HepG2 (cell line): ENCODE results near the gene GADL1. TPM values are rescaled to one million over a fixed set of nuclear protein-coding genes. Genes with fewer than 3 reads are reported as not detected.

ENCODE experiments used
- ATAC-seq: fragments of 200-7000 bp; cut with Tn5 transposase; 3 replicates; pipeline ENCODE4 v1.9.1; 2020; ENCODE audit warnings: mild to moderate bottlenecking, moderate library complexity
- BruUV-seq: library from RNA; stranded (reverse); fragments of 400-500 nt; replicated peaks from 2 replicates; lab custom pipeline; 2021; lab: Mats Ljungman, UMichigan
- CTCF ChIA-PET: fragments of 300-600 bp; formaldehyde crosslinking; extraction: SDS; loops from one replicate; lab custom pipeline; 2021; ENCODE audit warnings: low total read pairs, inconsistent platforms, low intra/inter-chr PET ratio; lab: Yijun Ruan, JAX
- POLR2A ChIA-PET: fragments of 350-600 bp; sonication (Branson Sonifier 250); formaldehyde crosslinking; loops from one replicate; lab custom pipeline; 2020; ENCODE audit warnings: antibody characterized with exemption, inconsistent platforms; lab: Yijun Ruan, JAX
- DNase-seq: peaks from one replicate; pipeline ENCODE4 v3.0.0-alpha.2; 2015; ENCODE audit warnings: low spot score
- FAIRE-seq: peaks from 3 replicates; lab custom pipeline; 2011; peaks lifted over from hg19 to GRCh38; lab: Jason Lieb, UNC
- H2AFZ ChIP-seq: one replicate; pipeline ENCODE4 v1.6.1; 2011; ENCODE audit warnings: low read length, inconsistent platforms
- H3K27ac ChIP-seq: fragments of 300-600 bp; 3 replicates; pipeline ENCODE4 v1.8.0; 2011; ENCODE audit warnings: mixed run types, mild to moderate bottlenecking, mixed read lengths, low read length, inconsistent platforms; ENCODE audit not compliant: insufficient read depth; ENCODE audit errors: extremely low read length
- H3K27me3 ChIP-seq, 2 experiments: fragments of 200-600 bp in 1 of 2; 2 replicates in 1 of 2; 3 replicates in 1 of 2; pipeline versions ENCODE4 v1.6.0 to v1.8.0; 2011; ENCODE audit warnings: low read length in 2 of 2, mild to moderate bottlenecking in 2 of 2, moderate library complexity in 2 of 2, inconsistent platforms in 1 of 2; ENCODE audit not compliant: insufficient read depth in 2 of 2, control insufficient read depth in 1 of 2
- H3K36me3 ChIP-seq, 2 experiments: fragments of 200-600 bp in 1 of 2; replicated peaks in 1 of 2; 2 replicates in 1 of 2; 3 replicates in 1 of 2; pipeline versions ENCODE4 v1.5.1 to v1.8.0; 2011; ENCODE audit warnings: low read length in 2 of 2, inconsistent platforms in 1 of 2; ENCODE audit not compliant: insufficient read depth in 2 of 2, control insufficient read depth in 1 of 2
- H3K4me1 ChIP-seq: 2 replicates; pipeline ENCODE4 v1.5.1; 2012; ENCODE audit warnings: low read length, inconsistent platforms; ENCODE audit not compliant: insufficient read depth
- H3K4me2 ChIP-seq: 2 replicates; pipeline ENCODE4 v1.6.0; 2011; ENCODE audit warnings: low read depth, low read length, inconsistent platforms
- H3K4me3 ChIP-seq, 3 experiments: fragments of 200-600 bp in 1 of 3; sonication (generic), shearing (Covaris generic) in 1 of 3; replicated peaks in 1 of 3; 2 replicates each; pipeline ENCODE4 v1.5.1; 2011 to 2016; ENCODE audit warnings: low read length in 3 of 3, inconsistent platforms in 2 of 3, low read depth in 2 of 3, mild to moderate bottlenecking in 2 of 3, control low read depth in 1 of 3, mixed read lengths in 1 of 3; ENCODE audit not compliant: insufficient read depth in 1 of 3
- H3K79me2 ChIP-seq: one replicate; pipeline ENCODE4 v1.6.1; 2011; ENCODE audit warnings: low read length, inconsistent platforms; ENCODE audit not compliant: insufficient read depth
- H3K9ac ChIP-seq: 2 replicates; pipeline ENCODE4 v1.6.0; 2011; ENCODE audit warnings: mild to moderate bottlenecking, low read depth, low read length, inconsistent platforms; ENCODE audit not compliant: insufficient read depth
- H3K9me3 ChIP-seq: 2 replicates; pipeline ENCODE4 v1.5.1; 2012; ENCODE audit warnings: mild to moderate bottlenecking, low read length
- H4K20me1 ChIP-seq: 2 replicates; pipeline ENCODE4 v1.6.0; 2011; ENCODE audit warnings: inconsistent platforms, mild to moderate bottlenecking, low read length, moderate library complexity; ENCODE audit not compliant: insufficient read depth
- ATRX ChIP-seq: sonication (generic); formaldehyde crosslinking; IDR thresholded peaks from 2 replicates; pipeline ENCODE4 v1.4.0; 2020; ENCODE audit warnings: missing genetic modification reagents, borderline replicate concordance
- IKZF4 ChIP-seq: sonication (generic); formaldehyde crosslinking; IDR thresholded peaks from 2 replicates; pipeline ENCODE4 v1.5.1; 2020; ENCODE audit warnings: borderline replicate concordance, mild to moderate bottlenecking, low read depth, missing genetic modification reagents; ENCODE audit errors: not compliant biosample characterization
- NCOR1 ChIP-seq: fragments of 200-600 bp; sonication (generic); IDR thresholded peaks from 2 replicates; pipeline ENCODE4 v1.7.0; 2017; ENCODE audit warnings: antibody characterized with exemption, low read length, borderline replicate concordance
- ZFP36L2 ChIP-seq: sonication (generic); formaldehyde crosslinking; IDR thresholded peaks from 2 replicates; pipeline ENCODE4 v1.4.0; 2020; ENCODE audit warnings: missing genetic modification reagents
- ZNF235 ChIP-seq: sonication (generic); formaldehyde crosslinking; IDR thresholded peaks from 2 replicates; pipeline ENCODE4 v1.8.1; 2023; ENCODE audit warnings: mild to moderate bottlenecking, missing genetic modification reagents, borderline replicate concordance
- ZNF672 ChIP-seq: sonication (generic); formaldehyde crosslinking; IDR thresholded peaks from 2 replicates; pipeline ENCODE4 v1.8.1; 2022; ENCODE audit warnings: missing genetic modification reagents
- ZNF678 ChIP-seq: sonication (generic); formaldehyde crosslinking; IDR thresholded peaks from 2 replicates; pipeline ENCODE4 v1.4.0; 2020; ENCODE audit warnings: mild to moderate bottlenecking, missing genetic modification reagents
- in situ Hi-C: cut with HindIII; loops from 2 replicates; pipeline ENCODE4 v1.10.0; 2017; ENCODE audit warnings: low pct_unique_long_range_greater_than_20kb; ENCODE audit not compliant: extremely low pct_ligation_motif_present
- intact Hi-C: fragments of 100-400 bp; cut with micrococcal nuclease; formaldehyde crosslinking; loops from one replicate; pipeline ENCODE4 v1.10.0; 2022; ENCODE audit not compliant: unreplicated experiment
- polyA plus RNA-seq, 8 experiments: library from polyadenylated mRNA; depleted of rRNA in 3 of 8; stranded (reverse) in 7 of 8; unstranded in 1 of 8; fragments of >200 nt; fragmentation: Illumina TruSeq in 4 of 8; extraction: Trizol in 4 of 8; gene quantifications; 2 replicates each; pipeline versions ENCODE4 v1.2.1 to v1.2.3, GENCODE V29; 2011 to 2016; ENCODE audit warnings: low read depth in 4 of 8, missing spikeins in 1 of 8, mixed read lengths in 1 of 8; ENCODE audit not compliant: insufficient read depth in 1 of 8
- total RNA-seq, 5 experiments: library from RNA; depleted of rRNA; stranded (reverse); fragments of >200 nt; fragmentation: Illumina TruSeq; extraction: Trizol; gene quantifications; 2 replicates each; pipeline ENCODE4 v1.2.3, GENCODE V29; 2016; ENCODE audit warnings: low read depth in 1 of 5
- TF ChIP-seq, protein P1 (sequence below): IDR thresholded peaks from 2 replicates; pipeline ENCODE4 v1.6.1; 2016; ENCODE audit warnings: low read depth, control low read depth
- TF ChIP-seq, protein P2 (sequence below): fragments of 450-650 bp; IDR thresholded peaks from 2 replicates; pipeline ENCODE4 v1.6.1; 2017; ENCODE audit warnings: mild to moderate bottlenecking
- TF ChIP-seq, protein P3 (sequence below): sonication (generic); formaldehyde crosslinking; IDR thresholded peaks from 2 replicates; pipeline ENCODE4 v1.4.0; 2020; ENCODE audit warnings: low read depth, mild to moderate bottlenecking, missing genetic modification reagents
- TF ChIP-seq, protein P4 (sequence below): sonication (generic); formaldehyde crosslinking; IDR thresholded peaks from 2 replicates; pipeline ENCODE4 v1.9.0; 2021; ENCODE audit warnings: mild to moderate bottlenecking, missing genetic modification reagents

The GADL1 gene
- total and polyA plus RNA-seq, 2 of the 13 experiments (the other 11 are each of a cell fraction or from before 2014, with no cell fraction given) = not detected

DNA sequence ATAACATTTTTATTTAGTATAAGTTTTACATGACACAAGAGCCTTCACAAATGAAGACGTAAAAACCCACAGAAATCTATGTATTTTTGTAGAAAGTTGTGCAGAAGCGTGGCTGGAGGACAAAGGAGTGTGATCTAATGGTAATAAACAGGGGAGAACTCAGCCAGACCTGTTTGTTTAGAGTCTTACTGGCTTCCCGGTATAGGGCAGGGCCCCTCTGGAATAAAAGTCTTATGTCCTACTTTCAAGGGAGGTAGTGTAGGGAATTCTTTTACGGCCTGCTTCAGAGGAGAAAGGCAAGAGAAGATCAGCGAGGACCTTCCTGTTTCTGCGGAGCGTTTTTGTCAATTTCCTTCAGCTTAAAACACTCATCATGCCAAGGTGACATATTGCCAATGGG is 184.4 kb downstream of the GADL1 start (continued):
- TF ChIP-seq ATRX = no peak
- TF ChIP-seq NCOR1 = no peak
- TF ChIP-seq, protein P1, sequence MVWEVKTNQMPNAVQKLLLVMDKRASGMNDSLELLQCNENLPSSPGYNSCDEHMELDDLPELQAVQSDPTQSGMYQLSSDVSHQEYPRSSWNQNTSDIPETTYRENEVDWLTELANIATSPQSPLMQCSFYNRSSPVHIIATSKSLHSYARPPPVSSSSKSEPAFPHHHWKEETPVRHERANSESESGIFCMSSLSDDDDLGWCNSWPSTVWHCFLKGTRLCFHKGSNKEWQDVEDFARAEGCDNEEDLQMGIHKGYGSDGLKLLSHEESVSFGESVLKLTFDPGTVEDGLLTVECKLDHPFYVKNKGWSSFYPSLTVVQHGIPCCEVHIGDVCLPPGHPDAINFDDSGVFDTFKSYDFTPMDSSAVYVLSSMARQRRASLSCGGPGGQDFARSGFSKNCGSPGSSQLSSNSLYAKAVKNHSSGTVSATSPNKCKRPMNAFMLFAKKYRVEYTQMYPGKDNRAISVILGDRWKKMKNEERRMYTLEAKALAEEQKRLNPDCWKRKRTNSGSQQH = no peak
- TF ChIP-seq IKZF4 (CRISPR knock-in tag) = no peak
- TF ChIP-seq, protein P2, sequence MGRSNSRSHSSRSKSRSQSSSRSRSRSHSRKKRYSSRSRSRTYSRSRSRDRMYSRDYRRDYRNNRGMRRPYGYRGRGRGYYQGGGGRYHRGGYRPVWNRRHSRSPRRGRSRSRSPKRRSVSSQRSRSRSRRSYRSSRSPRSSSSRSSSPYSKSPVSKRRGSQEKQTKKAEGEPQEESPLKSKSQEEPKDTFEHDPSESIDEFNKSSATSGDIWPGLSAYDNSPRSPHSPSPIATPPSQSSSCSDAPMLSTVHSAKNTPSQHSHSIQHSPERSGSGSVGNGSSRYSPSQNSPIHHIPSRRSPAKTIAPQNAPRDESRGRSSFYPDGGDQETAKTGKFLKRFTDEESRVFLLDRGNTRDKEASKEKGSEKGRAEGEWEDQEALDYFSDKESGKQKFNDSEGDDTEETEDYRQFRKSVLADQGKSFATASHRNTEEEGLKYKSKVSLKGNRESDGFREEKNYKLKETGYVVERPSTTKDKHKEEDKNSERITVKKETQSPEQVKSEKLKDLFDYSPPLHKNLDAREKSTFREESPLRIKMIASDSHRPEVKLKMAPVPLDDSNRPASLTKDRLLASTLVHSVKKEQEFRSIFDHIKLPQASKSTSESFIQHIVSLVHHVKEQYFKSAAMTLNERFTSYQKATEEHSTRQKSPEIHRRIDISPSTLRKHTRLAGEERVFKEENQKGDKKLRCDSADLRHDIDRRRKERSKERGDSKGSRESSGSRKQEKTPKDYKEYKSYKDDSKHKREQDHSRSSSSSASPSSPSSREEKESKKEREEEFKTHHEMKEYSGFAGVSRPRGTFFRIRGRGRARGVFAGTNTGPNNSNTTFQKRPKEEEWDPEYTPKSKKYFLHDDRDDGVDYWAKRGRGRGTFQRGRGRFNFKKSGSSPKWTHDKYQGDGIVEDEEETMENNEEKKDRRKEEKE = no peak
- TF ChIP-seq ZNF235 (CRISPR knock-in tag) = no peak
- no peak for TF ChIP-seq ZNF678

DNA sequence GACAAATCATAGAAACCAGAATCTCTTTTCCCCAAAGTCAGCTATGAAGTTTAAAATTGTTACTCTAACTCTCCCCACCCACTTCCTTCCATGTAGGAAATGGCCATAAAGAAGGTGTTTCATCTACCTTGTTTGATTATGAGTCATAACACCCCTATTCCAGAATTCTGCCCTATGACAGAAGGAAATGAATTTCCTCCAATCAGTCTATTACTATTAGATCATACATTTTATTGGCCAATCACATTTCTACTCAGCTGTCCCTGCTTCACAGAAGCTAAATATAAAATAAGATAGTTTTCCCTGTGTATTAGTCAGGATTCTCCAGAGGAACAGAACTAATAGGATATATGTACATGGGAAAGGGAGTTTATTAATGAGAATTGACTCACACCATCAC is 186.0 kb downstream of the GADL1 start:
- Histone ChIP-seq H3K4me3 (no peak overlapping the region), H3K4me2 (peak overlapping the region; percentile 12; the same call in 1 of the 2 replicates), H3K36me3 (no peaks in the 10 kb centered on the region), H3K27me3 (no peaks in the 10 kb centered on the region), H3K9me3 (no peaks in the 10 kb centered on the region), H3K79me2 (no peaks in the 10 kb centered on the region)
- ATAC-seq = no peak
- ChIA-PET CTCF (no interaction called here), POLR2A (no interaction called here)
- intact Hi-C loops = no loop called here
- no peak for DNase-seq
- no TSS peak for BruUV-seq
- TF ChIP-seq ZNF672 (CRISPR knock-in tag) = no peak
- TF ChIP-seq, protein P3, sequence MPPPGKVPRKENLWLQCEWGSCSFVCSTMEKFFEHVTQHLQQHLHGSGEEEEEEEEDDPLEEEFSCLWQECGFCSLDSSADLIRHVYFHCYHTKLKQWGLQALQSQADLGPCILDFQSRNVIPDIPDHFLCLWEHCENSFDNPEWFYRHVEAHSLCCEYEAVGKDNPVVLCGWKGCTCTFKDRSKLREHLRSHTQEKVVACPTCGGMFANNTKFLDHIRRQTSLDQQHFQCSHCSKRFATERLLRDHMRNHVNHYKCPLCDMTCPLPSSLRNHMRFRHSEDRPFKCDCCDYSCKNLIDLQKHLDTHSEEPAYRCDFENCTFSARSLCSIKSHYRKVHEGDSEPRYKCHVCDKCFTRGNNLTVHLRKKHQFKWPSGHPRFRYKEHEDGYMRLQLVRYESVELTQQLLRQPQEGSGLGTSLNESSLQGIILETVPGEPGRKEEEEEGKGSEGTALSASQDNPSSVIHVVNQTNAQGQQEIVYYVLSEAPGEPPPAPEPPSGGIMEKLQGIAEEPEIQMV = no peak
- TF ChIP-seq, protein P4, sequence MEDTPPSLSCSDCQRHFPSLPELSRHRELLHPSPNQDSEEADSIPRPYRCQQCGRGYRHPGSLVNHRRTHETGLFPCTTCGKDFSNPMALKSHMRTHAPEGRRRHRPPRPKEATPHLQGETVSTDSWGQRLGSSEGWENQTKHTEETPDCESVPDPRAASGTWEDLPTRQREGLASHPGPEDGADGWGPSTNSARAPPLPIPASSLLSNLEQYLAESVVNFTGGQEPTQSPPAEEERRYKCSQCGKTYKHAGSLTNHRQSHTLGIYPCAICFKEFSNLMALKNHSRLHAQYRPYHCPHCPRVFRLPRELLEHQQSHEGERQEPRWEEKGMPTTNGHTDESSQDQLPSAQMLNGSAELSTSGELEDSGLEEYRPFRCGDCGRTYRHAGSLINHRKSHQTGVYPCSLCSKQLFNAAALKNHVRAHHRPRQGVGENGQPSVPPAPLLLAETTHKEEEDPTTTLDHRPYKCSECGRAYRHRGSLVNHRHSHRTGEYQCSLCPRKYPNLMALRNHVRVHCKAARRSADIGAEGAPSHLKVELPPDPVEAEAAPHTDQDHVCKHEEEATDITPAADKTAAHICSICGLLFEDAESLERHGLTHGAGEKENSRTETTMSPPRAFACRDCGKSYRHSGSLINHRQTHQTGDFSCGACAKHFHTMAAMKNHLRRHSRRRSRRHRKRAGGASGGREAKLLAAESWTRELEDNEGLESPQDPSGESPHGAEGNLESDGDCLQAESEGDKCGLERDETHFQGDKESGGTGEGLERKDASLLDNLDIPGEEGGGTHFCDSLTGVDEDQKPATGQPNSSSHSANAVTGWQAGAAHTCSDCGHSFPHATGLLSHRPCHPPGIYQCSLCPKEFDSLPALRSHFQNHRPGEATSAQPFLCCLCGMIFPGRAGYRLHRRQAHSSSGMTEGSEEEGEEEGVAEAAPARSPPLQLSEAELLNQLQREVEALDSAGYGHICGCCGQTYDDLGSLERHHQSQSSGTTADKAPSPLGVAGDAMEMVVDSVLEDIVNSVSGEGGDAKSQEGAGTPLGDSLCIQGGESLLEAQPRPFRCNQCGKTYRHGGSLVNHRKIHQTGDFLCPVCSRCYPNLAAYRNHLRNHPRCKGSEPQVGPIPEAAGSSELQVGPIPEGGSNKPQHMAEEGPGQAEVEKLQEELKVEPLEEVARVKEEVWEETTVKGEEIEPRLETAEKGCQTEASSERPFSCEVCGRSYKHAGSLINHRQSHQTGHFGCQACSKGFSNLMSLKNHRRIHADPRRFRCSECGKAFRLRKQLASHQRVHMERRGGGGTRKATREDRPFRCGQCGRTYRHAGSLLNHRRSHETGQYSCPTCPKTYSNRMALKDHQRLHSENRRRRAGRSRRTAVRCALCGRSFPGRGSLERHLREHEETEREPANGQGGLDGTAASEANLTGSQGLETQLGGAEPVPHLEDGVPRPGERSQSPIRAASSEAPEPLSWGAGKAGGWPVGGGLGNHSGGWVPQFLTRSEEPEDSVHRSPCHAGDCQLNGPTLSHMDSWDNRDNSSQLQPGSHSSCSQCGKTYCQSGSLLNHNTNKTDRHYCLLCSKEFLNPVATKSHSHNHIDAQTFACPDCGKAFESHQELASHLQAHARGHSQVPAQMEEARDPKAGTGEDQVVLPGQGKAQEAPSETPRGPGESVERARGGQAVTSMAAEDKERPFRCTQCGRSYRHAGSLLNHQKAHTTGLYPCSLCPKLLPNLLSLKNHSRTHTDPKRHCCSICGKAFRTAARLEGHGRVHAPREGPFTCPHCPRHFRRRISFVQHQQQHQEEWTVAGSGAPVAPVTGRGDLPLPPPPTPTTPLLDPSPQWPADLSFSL = no peak
- no peak for TF ChIP-seq ZFP36L2 (CRISPR knock-in tag)
- TF ChIP-seq, all 625 proteins: peak for 0
- FAIRE-seq = no peak
- Histone ChIP-seq H3K4me1 (peaks cover 11% of the 10 kb centered on the region), H4K20me1 (no peaks in the 10 kb centered on the region), H2AFZ (no peak overlapping the region), H3K9ac (no peak overlapping the region), H3K27ac (no peak overlapping the region)
- in situ Hi-C loops = no loop called here
